Thoracic aorta (tissue), 2 donors: ENCODE results near the gene TMEM52B. TPM values are rescaled to one million over a fixed set of nuclear protein-coding genes. Genes with fewer than 3 reads are reported as not detected.
"Not testable (repeated sequence)": the region's sequence is repeated elsewhere in the genome, so short reads cannot be mapped to it uniquely, and the experiment has no call there.

Experiments
- ATAC-seq: fragments of 150-250 bp; one replicate; pipeline ENCODE4 v1.8.0; 2017; ENCODE audit warnings: low read depth; ENCODE audit not compliant: insufficient number of reproducible peaks, low FRiP score
- DNase-seq: peaks from one replicate; pipeline ENCODE4 v3.0.0-alpha.2; 2020; ENCODE audit warnings: low spot score
- H3K27ac ChIP-seq, 2 donors: fragments of 200-600 bp; sonication (generic); 1 replicate in 1 of 2; 2 replicates in 1 of 2; pipeline ENCODE4 v1.5.1; 2016; ENCODE audit warnings: mild to moderate bottlenecking in 2 of 2, moderate library complexity in 2 of 2
- H3K27me3 ChIP-seq: fragments of 200-600 bp; sonication (generic); replicated peaks from 2 replicates; pipeline ENCODE4 v1.6.0; 2016; ENCODE audit warnings: mild to moderate bottlenecking; ENCODE audit not compliant: insufficient read depth
- H3K36me3 ChIP-seq: fragments of 200-600 bp; sonication (generic); one replicate; pipeline ENCODE4 v1.5.1; 2016
- H3K4me1 ChIP-seq, 2 donors: fragments of 200-600 bp; sonication (generic); 1 replicate in 1 of 2; 2 replicates in 1 of 2; pipeline versions ENCODE4 v1.5.1 to v1.6.0; 2016; ENCODE audit warnings: low read depth in 2 of 2, mild to moderate bottlenecking in 1 of 2; ENCODE audit not compliant: control insufficient read depth in 1 of 2
- H3K4me3 ChIP-seq: fragments of 200-600 bp; sonication (generic); 2 replicates; pipeline ENCODE4 v1.5.1; 2016; ENCODE audit warnings: mild to moderate bottlenecking
- H3K9me3 ChIP-seq: fragments of 200-600 bp; sonication (generic); 2 replicates; pipeline ENCODE4 v1.5.1; 2016
- CTCF ChIP-seq: fragments of 200-600 bp; sonication (generic); IDR thresholded peaks from one replicate; pipeline ENCODE4 v1.5.1; 2019; ENCODE audit warnings: antibody characterized with exemption
- total RNA-seq, 2 donors: library from RNA; depleted of rRNA; stranded (reverse); fragments of >200 nt; gene quantifications; one replicate each; pipeline versions ENCODE4 v1.1.0 to v1.2.3, GENCODE V29; 2016

The TMEM52B gene
- total RNA-seq, 2 donors from 2014 or later = 2.8 TPM; not detected in 1

- DNase-seq = no peak
- no peaks in the 10 kb centered on the region for H3K27me3 ChIP-seq
- H3K4me1 ChIP-seq = no peaks in the 10 kb centered on the region
- TF ChIP-seq CTCF = no peak
- no peak for ATAC-seq
- no peak overlapping the region for H3K27ac ChIP-seq
- H3K4me3 ChIP-seq = no peak overlapping the region
- no peaks in the 10 kb centered on the region for H3K36me3 ChIP-seq
- H3K9me3 ChIP-seq = no peaks in the 10 kb centered on the region
Measured at GRCh38 chr12:10182354-10183049, 3.7 kb downstream of the TMEM52B start.

GRCh38 chr12:10184261-10184843 lies 5.5 kb downstream of the TMEM52B start:
- no peaks in the 10 kb centered on the region for H3K9me3 ChIP-seq
- H3K4me1 ChIP-seq = no peaks in the 10 kb centered on the region
- ATAC-seq (no peak), DNase-seq (no peak)
- H3K27me3 ChIP-seq = no peaks in the 10 kb centered on the region
- TF ChIP-seq CTCF = no peak
- H3K27ac ChIP-seq = no peak overlapping the region
- H3K4me3 ChIP-seq = no peak overlapping the region
- no peaks in the 10 kb centered on the region for H3K36me3 ChIP-seq

GRCh38 chr12:10186299-10186698 lies 7.5 kb downstream of the TMEM52B start:
- Histone ChIP-seq H3K4me3 (no peak overlapping the region), H3K27ac (no peak overlapping the region), H3K27me3 (no peaks in the 10 kb centered on the region), H3K36me3 (no peaks in the 10 kb centered on the region), H3K4me1 (no peaks in the 10 kb centered on the region), H3K9me3 (no peaks in the 10 kb centered on the region)
- ATAC-seq = no peak
- DNase-seq = no peak
- TF ChIP-seq CTCF = no peak

GRCh38 chr12:10186958-10187357 lies 8.1 kb downstream of the TMEM52B start:
- not testable (repeated sequence) for ATAC-seq, H3K4me1 ChIP-seq, H3K27me3 ChIP-seq, H3K27ac ChIP-seq, H3K4me3 ChIP-seq, H3K36me3 ChIP-seq, DNase-seq, H3K9me3 ChIP-seq

- no peaks in the 10 kb centered on the region for H3K9me3 ChIP-seq
- H3K36me3 ChIP-seq = no peaks in the 10 kb centered on the region
- DNase-seq (no peak), ATAC-seq (no peak)
- TF ChIP-seq CTCF = no peak
- no peaks in the 10 kb centered on the region for H3K27me3 ChIP-seq
- no peaks in the 10 kb centered on the region for H3K4me1 ChIP-seq
- no peak overlapping the region for H3K27ac ChIP-seq
- H3K4me3 ChIP-seq = no peak overlapping the region
Measured at GRCh38 chr12:10189653-10190052, 10.8 kb downstream of the TMEM52B start.
